ENCODE data around the gene CIITA. TPM values are rescaled to one million over a fixed set of nuclear protein-coding genes. Genes with fewer than 3 reads are reported as not detected.
A peak's percentile ranks its signal among the peaks of the same experiment; 100 is the strongest.
"Not testable (repeated sequence)": the region's sequence is repeated elsewhere in the genome, so short reads cannot be mapped to it uniquely, and the experiment has no call there.

Gene CIITA
- total RNA-seq, 1 donor from 2014 or later, result 1.0 TPM

DNA sequence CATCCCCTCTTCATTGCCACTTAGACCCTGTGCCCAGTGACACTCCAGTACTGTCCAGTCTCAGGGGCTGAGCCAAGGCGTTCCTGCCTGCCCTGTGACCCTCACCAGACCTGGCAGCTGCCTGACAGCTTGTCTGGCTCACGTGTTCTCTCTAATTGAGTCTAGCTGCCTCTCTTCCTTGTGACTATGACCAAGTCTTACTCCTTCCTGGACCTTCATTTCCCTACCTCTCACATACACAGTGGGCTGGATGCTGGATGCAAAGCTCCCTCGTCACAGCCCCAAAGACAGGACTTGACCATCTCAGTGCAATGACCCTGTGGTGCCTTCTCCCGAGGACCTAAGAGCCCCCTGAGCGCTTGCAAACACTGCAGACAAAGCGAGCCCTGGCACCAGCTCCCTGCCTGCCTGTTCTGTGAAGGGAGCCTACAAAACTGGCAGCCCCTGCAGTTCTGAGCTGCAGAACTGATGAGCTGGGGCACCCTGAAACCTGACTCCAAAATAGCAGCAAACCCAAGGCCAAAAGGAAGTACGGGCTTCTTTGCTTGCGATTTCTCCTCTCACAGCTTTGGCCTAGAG, 63.6 kb downstream of the CIITA start:
- peaks cover 0 to 4% (median 2%) of the 10 kb centered on the region in 3 donors for H3K36me3 ChIP-seq (ENCODE audit: control insufficient read depth in 3 of 3, insufficient read depth in 3 of 3, low read length in 3 of 3)
- H3K4me1 ChIP-seq (ENCODE audit: control insufficient read depth in 3 of 3, insufficient read depth in 3 of 3, low read length in 3 of 3), result peaks cover 75 to 82% (median 78%) of the 10 kb centered on the region in 3 donors
- peak overlapping the region; percentile 82 to 95 (median 95) for H3K4me3 ChIP-seq (ENCODE audit: low read length in 3 of 3)
- peak overlapping the region; percentile 82 for H3K27ac ChIP-seq (ENCODE audit: low read depth, low read length)
- no peaks in the 10 kb centered on the region for H3K27me3 ChIP-seq (ENCODE audit: control insufficient read depth in 3 of 3, insufficient read depth in 3 of 3, low read length in 3 of 3)
- no peaks in the 10 kb centered on the region for H3K9me3 ChIP-seq (ENCODE audit: control insufficient read depth in 3 of 3, low read length in 3 of 3)
- H3K9ac ChIP-seq (ENCODE audit: low read depth in 1 of 3, low read length in 3 of 3), result peak overlapping the region; percentile 86 to 97 (median 91)

DNA sequence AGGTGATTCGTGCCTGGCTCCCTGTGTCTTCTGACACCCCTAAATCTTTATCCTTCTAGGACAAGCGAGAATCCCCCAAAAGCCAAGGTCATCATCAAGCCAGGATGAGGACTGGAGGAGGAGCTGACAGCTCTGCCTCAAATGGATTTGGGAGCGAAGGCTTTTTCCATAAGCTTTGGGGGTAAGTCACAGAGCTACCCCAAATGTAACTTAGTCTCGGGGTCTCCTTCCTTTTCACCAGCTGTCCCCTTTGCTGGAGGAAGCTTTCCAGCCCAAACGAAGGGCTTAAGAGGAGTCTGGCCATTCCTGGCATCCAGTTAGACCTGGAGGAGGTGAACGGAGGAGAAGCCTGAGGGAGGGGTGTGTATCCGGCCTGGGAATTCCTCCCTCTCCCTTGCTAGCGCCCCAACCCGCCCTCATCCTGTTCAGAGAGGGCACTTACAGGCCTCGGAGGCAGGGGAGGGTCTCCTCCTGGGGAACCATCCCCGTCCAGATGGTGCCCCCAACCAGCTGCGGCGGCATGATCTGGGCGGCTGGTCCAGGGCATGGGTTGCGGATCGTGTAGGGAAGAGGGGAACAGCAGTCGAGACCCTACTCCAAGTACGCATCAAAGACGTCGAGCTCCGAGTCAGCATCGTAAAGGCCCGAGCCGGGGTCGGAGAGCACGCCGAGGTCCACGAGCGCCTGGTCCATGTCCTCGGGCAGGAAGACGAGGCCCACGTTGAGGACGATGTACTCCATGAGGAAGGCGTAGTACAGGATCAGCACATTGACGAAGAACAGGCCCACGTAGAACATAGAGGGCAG, 64.3 kb downstream of the CIITA start:
- Histone ChIP-seq H3K9ac (ENCODE audit: low read depth in 1 of 3, low read length in 3 of 3) (peak overlapping the region; percentile 86 to 97 (median 91)), H3K9me3 (ENCODE audit: control insufficient read depth in 3 of 3, low read length in 3 of 3) (no peaks in the 10 kb centered on the region), H3K4me1 (ENCODE audit: control insufficient read depth in 3 of 3, insufficient read depth in 3 of 3, low read length in 3 of 3) (peaks cover 75 to 83% (median 78%) of the 10 kb centered on the region in 3 donors), H3K36me3 (ENCODE audit: control insufficient read depth in 3 of 3, insufficient read depth in 3 of 3, low read length in 3 of 3) (peaks cover 0 to 3% (median 2%) of the 10 kb centered on the region in 3 donors), H3K27ac (ENCODE audit: low read depth, low read length) (peak overlapping the region; percentile 82), H3K4me3 (ENCODE audit: low read length in 3 of 3) (peak overlapping the region; percentile 82 to 95 (median 95)), H3K27me3 (ENCODE audit: control insufficient read depth in 3 of 3, insufficient read depth in 3 of 3, low read length in 3 of 3) (no peaks in the 10 kb centered on the region)

DNA sequence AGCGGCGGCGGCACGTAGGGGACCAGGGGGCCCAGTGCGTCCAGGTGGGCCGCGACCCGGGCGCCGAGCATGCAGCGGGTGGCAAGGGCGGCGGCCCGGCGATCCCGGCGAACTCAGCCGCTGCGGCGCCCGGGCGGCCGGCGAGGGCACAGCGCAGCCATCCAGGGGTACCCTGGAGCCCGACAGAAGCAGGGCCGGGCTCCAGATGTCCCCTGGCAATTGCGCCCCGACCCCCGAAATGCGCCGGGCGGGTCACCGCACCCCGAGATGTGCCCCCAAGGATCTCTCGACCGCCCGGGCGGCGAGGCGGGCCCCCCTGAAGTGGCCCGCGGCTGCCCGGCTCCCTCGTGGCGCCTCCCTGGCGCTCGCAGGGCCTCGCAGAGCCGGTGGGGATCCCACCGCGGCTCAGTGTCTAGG, 64.9 kb downstream of the CIITA start:
- Histone ChIP-seq H3K27ac (ENCODE audit: low read depth, low read length) (peak overlapping the region; percentile 82), H3K9ac (ENCODE audit: low read depth in 1 of 3, low read length in 3 of 3) (peak overlapping the region; percentile 86 to 97 (median 91)), H3K4me1 (ENCODE audit: control insufficient read depth in 3 of 3, insufficient read depth in 3 of 3, low read length in 3 of 3) (peaks cover 69 to 79% (median 77%) of the 10 kb centered on the region in 3 donors), H3K4me3 (ENCODE audit: low read length in 3 of 3) (peak overlapping the region; percentile 82 to 95 (median 95))
- not testable (repeated sequence) for H3K36me3 ChIP-seq (ENCODE audit: control insufficient read depth in 3 of 3, insufficient read depth in 3 of 3, low read length in 3 of 3); H3K27me3 ChIP-seq (ENCODE audit: control insufficient read depth in 3 of 3, insufficient read depth in 3 of 3, low read length in 3 of 3); H3K9me3 ChIP-seq (ENCODE audit: control insufficient read depth in 3 of 3, low read length in 3 of 3)

DNA sequence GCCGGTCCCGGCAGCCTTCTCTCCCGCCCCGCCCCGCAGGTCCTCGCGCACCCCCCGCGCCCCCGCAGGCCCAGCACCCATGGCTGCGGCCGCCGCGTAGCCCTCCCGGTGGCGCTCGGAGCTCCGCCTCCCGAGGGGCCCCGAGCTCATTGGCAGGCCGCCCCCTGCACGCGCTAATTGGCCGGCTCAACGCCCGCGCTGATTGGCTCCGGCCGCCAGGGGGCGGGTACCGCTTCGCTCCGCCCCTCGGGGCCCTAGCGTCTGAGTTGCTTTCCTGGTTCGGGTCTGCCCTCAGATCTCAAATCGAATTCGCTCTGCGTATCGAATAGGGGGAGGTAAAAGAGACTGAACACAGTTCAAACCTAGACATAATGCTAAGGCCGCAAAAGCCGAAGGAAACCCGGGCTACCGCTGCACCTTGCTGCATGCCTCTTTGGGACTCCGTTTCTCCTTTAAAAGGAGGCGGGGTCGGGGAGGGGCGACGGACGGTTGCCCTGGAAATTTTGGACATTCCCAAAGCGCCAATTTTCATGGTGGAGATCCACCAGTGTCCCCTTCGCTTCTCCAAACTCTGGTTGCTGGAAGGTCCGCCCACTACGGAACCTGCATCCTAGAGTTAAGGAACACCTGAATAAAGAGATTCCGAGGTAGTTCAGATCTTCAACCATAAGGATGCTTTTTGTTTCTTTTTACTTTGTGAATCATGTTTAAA, 65.5 kb downstream of the CIITA start, which contains the start of gene DEXI:
Gene DEXI, minus strand, starts transcription at position 117 of the 712 bp plus-strand sequence. CDS start 463 bp downstream, outside the sequence.
- Histone ChIP-seq H3K27ac (ENCODE audit: low read depth, low read length) (peak within 1 kb of the TSS; percentile 82), H3K4me1 (ENCODE audit: control insufficient read depth in 3 of 3, insufficient read depth in 3 of 3, low read length in 3 of 3) (peaks cover 64 to 78% (median 75%) of the 10 kb centered on the region in 3 donors), H3K27me3 (ENCODE audit: control insufficient read depth in 3 of 3, insufficient read depth in 3 of 3, low read length in 3 of 3) (no peaks in the 10 kb centered on the region), H3K9me3 (ENCODE audit: control insufficient read depth in 3 of 3, low read length in 3 of 3) (no peaks in the 10 kb centered on the region), H3K4me3 (ENCODE audit: low read length in 3 of 3) (peak within 1 kb of the TSS; percentile 82 to 95 (median 95)), H3K36me3 (ENCODE audit: control insufficient read depth in 3 of 3, insufficient read depth in 3 of 3, low read length in 3 of 3) (peaks cover 0 to 2% (median 0%) of the 10 kb centered on the region in 3 donors), H3K9ac (ENCODE audit: low read depth in 1 of 3, low read length in 3 of 3) (peak within 1 kb of the TSS; percentile 86 to 97 (median 91))

DNA sequence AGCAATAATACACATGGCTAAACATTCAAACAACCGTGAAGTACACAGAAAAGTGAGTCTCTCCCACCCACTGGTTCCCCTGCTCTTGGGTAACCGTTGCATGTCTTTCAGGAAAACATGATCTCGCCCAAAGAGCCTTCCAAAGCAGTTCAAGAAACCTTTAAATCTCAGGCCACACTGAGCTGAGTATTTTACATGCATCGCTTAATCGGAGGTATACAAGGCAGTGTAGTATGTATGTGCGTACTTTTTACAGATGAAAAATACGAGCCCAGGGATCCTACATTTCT, 66.0 kb downstream of the CIITA start:
- Histone ChIP-seq H3K4me3 (ENCODE audit: low read length in 3 of 3) (peak overlapping the region in 1 of 3 donors; percentile 82), H3K36me3 (ENCODE audit: control insufficient read depth in 3 of 3, insufficient read depth in 3 of 3, low read length in 3 of 3) (peaks cover 0 to 2% (median 0%) of the 10 kb centered on the region in 3 donors), H3K27ac (ENCODE audit: low read depth, low read length) (peak overlapping the region; percentile 82)

DNA sequence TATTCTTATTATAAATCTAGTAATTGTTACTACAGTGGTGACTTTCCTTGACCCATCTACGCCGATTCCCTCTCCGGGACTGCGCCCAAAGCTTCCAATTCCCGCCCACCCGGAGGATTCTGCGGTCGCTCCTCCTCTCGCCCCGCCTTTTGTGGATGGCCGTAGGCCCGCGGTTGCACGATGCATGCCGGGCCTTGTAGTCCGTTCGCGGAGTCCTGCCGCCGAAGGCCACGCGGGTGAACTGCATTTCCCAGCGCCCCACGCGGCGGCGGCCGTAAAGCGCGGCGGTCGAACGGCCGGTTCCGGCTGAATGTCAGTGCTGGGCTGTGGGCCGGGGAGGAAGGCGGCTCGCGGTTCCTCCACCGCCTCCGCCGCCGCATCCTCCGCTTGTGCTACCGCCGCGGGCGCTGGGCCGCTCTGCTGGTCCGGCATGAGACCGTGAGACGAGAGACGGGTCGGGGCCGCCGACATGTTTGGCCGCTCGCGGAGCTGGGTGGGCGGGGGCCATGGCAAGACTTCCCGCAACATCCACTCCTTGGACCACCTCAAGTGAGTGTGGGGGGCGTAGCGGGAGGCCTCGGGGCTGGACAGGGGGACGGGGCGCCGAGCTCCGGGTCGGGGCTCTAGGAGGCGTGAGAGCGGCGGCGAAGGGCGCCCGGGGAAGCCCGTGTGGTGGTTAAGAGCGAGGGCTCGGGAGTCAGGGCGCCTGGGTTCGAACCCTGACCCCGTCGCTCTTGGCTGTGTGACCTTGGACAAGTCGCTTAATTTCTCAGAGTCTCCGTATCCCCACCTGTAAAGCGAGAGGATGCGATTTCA, 67.5 kb downstream of the CIITA start, which contains the start of gene CLEC16A:
Gene CLEC16A, plus strand, starts transcription at position 316 of the 816 bp plus-strand sequence. Its CDS starts 154 bp downstream, at position 470.
- no peaks in the 10 kb centered on the region for H3K36me3 ChIP-seq (ENCODE audit: control insufficient read depth in 3 of 3, insufficient read depth in 3 of 3, low read length in 3 of 3)
- H3K4me1 ChIP-seq (ENCODE audit: control insufficient read depth in 3 of 3, insufficient read depth in 3 of 3, low read length in 3 of 3), result peaks cover 44 to 59% (median 56%) of the 10 kb centered on the region in 3 donors
- peak within 1 kb of the TSS; percentile 71 to 87 (median 76) for H3K9ac ChIP-seq (ENCODE audit: low read depth in 1 of 3, low read length in 3 of 3)
- H3K9me3 ChIP-seq (ENCODE audit: control insufficient read depth in 3 of 3, low read length in 3 of 3), result no peaks in the 10 kb centered on the region
- no peaks in the 10 kb centered on the region for H3K27me3 ChIP-seq (ENCODE audit: control insufficient read depth in 3 of 3, insufficient read depth in 3 of 3, low read length in 3 of 3)
- peak within 1 kb of the TSS; percentile 82 for H3K27ac ChIP-seq (ENCODE audit: low read depth, low read length)
- H3K4me3 ChIP-seq (ENCODE audit: low read length in 3 of 3), result peak within 1 kb of the TSS; percentile 70 to 88 (median 82)

More for the DNA sequence above, 66.0 kb downstream of the CIITA start:
- H3K9ac ChIP-seq (ENCODE audit: low read depth in 1 of 3, low read length in 3 of 3), result peak overlapping the region; percentile 79 to 87 (median 81)
- no peaks in the 10 kb centered on the region for H3K27me3 ChIP-seq (ENCODE audit: control insufficient read depth in 3 of 3, insufficient read depth in 3 of 3, low read length in 3 of 3)
- H3K9me3 ChIP-seq (ENCODE audit: control insufficient read depth in 3 of 3, low read length in 3 of 3), result no peaks in the 10 kb centered on the region
- H3K4me1 ChIP-seq (ENCODE audit: control insufficient read depth in 3 of 3, insufficient read depth in 3 of 3, low read length in 3 of 3), result peaks cover 59 to 73% (median 70%) of the 10 kb centered on the region in 3 donors

DNA sequence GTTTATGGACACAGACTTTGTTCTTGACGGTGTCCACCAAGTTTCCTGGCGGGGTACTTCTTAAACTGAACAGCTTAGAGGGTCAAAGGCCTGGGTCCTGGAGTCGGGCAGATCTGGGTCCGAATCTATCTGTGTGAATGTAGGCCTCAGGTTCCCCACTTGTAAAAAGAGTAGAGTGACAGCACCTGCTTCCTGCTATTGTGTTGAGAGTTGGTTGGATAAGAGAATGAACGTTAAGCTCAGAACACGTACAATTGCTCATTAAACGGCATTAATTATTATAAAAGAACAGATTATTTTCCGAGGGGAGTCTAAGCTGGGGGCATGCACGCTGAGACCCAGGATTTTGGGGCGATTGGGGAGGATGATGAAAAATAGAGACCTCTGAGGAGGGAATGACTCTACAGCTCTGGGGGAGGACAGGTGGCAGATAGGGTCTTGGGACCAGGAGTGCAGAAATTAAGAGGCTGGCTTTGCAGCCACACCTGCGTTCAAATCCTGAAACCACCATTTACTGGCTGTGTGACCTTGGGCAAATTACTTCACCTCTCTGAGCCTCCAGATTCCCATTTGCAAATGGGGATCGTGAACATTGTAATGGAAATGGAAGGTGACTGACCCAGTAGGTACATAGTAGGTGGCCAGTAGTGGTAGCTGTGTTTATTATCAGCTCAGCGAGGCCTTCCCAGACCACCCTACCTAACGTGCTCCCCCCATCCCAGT, 68.2 kb downstream of the CIITA start:
- Histone ChIP-seq H3K27ac (ENCODE audit: low read depth, low read length) (no peak overlapping the region), H3K4me1 (ENCODE audit: control insufficient read depth in 3 of 3, insufficient read depth in 3 of 3, low read length in 3 of 3) (peaks cover 36 to 57% (median 48%) of the 10 kb centered on the region in 3 donors), H3K9me3 (ENCODE audit: control insufficient read depth in 3 of 3, low read length in 3 of 3) (no peaks in the 10 kb centered on the region), H3K27me3 (ENCODE audit: control insufficient read depth in 3 of 3, insufficient read depth in 3 of 3, low read length in 3 of 3) (no peaks in the 10 kb centered on the region), H3K4me3 (ENCODE audit: low read length in 3 of 3) (peak overlapping the region; percentile 70 to 88 (median 82)), H3K9ac (ENCODE audit: low read depth in 1 of 3, low read length in 3 of 3) (peak overlapping the region; percentile 71 to 87 (median 76)), H3K36me3 (ENCODE audit: control insufficient read depth in 3 of 3, insufficient read depth in 3 of 3, low read length in 3 of 3) (no peaks in the 10 kb centered on the region)

DNA sequence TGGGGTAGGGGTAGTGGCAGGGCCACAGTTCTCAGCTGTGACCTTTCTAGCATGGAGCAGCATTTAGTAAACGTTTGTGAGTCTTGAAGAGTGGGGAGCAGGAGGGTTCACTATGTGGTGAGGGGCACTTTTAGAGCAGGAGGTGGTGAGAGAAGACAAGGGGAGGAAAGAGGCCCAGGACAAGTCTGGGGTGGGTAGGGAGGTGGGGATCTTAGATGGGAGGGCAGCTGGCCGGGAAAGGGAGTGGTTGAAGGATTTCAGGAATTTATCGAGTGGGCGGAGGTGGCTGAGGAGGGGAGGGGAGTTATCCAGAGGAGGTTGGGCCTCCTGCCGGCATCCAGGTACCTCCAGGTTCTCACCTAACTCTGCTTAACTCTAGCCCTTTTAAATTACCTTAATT, 69.3 kb downstream of the CIITA start:
- no peak overlapping the region for H3K27ac ChIP-seq (ENCODE audit: low read depth, low read length)
- peak overlapping the region in 2 of 3 donors; percentile 18 to 50 for H3K9ac ChIP-seq (ENCODE audit: low read depth in 1 of 3, low read length in 3 of 3)
- no peaks in the 10 kb centered on the region for H3K27me3 ChIP-seq (ENCODE audit: control insufficient read depth in 3 of 3, insufficient read depth in 3 of 3, low read length in 3 of 3)
- peaks cover 26 to 58% (median 37%) of the 10 kb centered on the region in 3 donors for H3K4me1 ChIP-seq (ENCODE audit: control insufficient read depth in 3 of 3, insufficient read depth in 3 of 3, low read length in 3 of 3)
- no peaks in the 10 kb centered on the region for H3K9me3 ChIP-seq (ENCODE audit: control insufficient read depth in 3 of 3, low read length in 3 of 3)
- no peak overlapping the region for H3K4me3 ChIP-seq (ENCODE audit: low read length in 3 of 3)
- no peaks in the 10 kb centered on the region for H3K36me3 ChIP-seq (ENCODE audit: control insufficient read depth in 3 of 3, insufficient read depth in 3 of 3, low read length in 3 of 3)

All from skeletal muscle tissue (tissue), 4 donors.